Fibroblast of mammary gland (primary cell): Measurements from ENCODE around the gene LRP8.

Experiments used
- DNase-seq: peaks from one replicate; pipeline ENCODE4 v3.0.0-alpha.2; 2010; ENCODE audit warnings: low read depth
- H3K4me3 ChIP-seq: 2 replicates; pipeline ENCODE4 v1.5.1; 2011; ENCODE audit warnings: low read depth, mild to moderate bottlenecking, low read length, moderate library complexity; ENCODE audit not compliant: control insufficient read depth
- TF ChIP-seq, protein P1 (sequence below): conservative IDR thresholded peaks from 2 replicates; pipeline ENCODE4 v1.5.1; 2011; ENCODE audit warnings: low read depth, low read length, inconsistent platforms; ENCODE audit not compliant: control insufficient read depth, insufficient read depth

The LRP8 gene

DNA sequence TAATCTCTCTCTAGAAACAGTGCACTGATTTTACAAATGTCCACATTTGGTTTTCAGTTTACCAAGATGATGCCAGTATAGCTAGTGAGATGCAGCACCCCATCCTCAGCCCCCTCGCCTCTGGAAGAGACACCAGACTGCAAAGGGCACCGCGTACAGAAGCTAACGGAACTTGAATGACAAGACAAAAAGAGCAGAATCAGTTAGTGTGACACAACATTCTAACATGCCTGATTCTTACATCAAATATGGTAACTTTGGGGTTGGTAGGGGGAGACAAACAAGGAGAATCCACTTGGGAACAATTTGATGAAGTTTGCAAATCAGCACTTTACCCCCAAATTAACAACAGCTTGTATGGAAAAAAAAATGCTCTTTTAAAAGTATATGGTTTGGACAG is 85.5 kb downstream of the LRP8 start:
- no peak for DNase-seq
- H3K4me3 ChIP-seq, result no peak overlapping the region
- TF ChIP-seq, protein P1, sequence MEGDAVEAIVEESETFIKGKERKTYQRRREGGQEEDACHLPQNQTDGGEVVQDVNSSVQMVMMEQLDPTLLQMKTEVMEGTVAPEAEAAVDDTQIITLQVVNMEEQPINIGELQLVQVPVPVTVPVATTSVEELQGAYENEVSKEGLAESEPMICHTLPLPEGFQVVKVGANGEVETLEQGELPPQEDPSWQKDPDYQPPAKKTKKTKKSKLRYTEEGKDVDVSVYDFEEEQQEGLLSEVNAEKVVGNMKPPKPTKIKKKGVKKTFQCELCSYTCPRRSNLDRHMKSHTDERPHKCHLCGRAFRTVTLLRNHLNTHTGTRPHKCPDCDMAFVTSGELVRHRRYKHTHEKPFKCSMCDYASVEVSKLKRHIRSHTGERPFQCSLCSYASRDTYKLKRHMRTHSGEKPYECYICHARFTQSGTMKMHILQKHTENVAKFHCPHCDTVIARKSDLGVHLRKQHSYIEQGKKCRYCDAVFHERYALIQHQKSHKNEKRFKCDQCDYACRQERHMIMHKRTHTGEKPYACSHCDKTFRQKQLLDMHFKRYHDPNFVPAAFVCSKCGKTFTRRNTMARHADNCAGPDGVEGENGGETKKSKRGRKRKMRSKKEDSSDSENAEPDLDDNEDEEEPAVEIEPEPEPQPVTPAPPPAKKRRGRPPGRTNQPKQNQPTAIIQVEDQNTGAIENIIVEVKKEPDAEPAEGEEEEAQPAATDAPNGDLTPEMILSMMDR, result no peak

GRCh38 chr1:53241828-53242227 is 86.0 kb downstream of the LRP8 start:
- TF ChIP-seq, protein P1, result no peak

GRCh38 chr1:53238197-53239155 is 89.4 kb downstream of the LRP8 start, which contains the start of gene MAGOH:
Gene MAGOH, minus strand, starts transcription at chr1:53238518. Its CDS starts 70 bp downstream, at chr1:53238448.
- TF ChIP-seq, protein P1, result no peak
- peak within 1 kb of the TSS; percentile 86 for H3K4me3 ChIP-seq
- peak; percentile 92 for DNase-seq

More at GRCh38 chr1:53241828-53242227, 86.0 kb downstream of the LRP8 start:
- DNase-seq, result no peak
- H3K4me3 ChIP-seq, result no peak overlapping the region

DNA sequence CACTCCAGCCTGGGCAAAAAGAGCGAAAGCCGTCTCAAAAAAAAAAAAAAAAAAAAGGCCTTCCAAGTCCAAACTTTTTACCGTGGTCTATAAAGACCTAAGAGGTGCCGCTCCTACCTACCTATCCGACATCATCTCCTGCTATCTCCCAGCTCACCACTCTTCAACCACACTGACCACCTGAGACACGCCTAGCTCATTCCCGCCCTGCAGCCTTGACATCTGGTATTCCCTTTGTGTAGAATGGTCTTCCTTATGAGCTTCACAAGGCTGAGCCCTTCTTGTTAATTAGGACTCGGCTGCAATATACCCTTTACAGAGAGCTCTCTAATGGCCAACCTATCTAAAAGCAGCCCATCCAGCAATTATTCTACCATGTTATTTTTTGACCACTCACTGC is 90.2 kb downstream of the LRP8 start:
- TF ChIP-seq, protein P1, result no peak
- peak overlapping the region; percentile 86 for H3K4me3 ChIP-seq
- DNase-seq, result no peak

DNA sequence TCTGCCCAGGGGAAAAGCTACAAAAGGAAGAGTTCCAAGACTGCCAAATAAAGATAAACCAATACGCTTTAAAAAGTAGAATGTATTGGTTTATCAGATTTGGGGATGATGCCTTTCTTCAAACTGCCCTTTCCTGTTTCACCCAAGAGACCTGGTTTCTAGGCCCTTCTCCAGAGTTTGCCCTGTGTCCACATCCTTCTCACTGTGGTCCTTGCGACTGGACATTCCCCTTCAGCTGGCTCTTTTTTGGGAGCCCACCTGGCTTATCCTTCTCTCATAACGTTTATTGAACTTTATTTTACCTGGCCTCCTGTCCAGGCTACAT is 106.9 kb downstream of the LRP8 start:
- TF ChIP-seq, protein P1, result no peak
- peak overlapping the region; percentile 89 for H3K4me3 ChIP-seq
- DNase-seq, result no peak

DNA sequence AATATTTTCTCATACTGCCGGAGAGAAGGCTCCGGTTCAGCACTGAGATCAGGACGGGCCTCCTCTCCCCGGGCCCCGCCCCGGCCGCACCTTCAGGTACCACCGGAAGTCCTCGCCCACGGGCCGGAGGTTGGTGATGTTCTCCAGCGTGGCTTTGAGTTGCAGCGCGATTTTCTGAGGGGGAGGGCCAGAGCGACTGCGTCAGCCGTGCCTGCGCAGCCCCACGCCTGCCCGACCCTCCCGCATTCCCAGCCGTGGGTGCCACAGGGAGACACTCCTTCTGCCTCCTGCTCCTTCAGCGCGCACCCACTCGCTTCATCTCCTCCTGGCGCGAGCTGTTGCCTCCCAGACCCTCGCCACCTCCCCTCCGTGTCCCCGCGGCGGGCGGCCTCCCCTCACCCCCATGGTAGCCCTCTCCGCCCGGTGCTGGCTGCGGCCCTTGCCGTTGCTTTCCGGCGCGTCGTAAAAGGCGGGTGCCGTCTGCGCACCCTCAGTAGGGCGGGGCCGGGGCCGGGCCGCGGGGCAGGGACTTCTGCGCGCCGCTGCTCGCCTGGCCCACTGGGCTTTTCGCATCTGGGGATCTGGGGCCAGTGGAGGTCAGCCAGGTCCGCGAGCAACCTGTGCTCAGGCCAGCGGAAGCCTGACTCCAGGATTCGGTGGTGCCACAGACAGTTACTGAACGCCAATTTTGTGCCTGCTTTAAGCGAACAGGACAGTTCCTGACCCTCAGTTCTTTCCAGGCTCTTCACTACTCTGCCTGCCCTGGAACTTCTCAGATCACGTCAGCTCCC is 107.5 kb downstream of the LRP8 start, which contains the start of gene CZIB:
Gene CZIB (minus strand): TSS at position 464 of the 791 bp plus-strand sequence. CDS start 59 bp downstream, at position 405.
- peak within 1 kb of the TSS; percentile 89 for H3K4me3 ChIP-seq
- peak; percentile 84 for DNase-seq
- TF ChIP-seq, protein P1, result no peak
